HepG2 (cell line): ENCODE data around the gene SLC23A2. TPM values are rescaled to one million over a fixed set of nuclear protein-coding genes. Genes with fewer than 3 reads are reported as not detected.

Experiments
- ATAC-seq: fragments of 200-7000 bp; cut with Tn5 transposase; 3 replicates; pipeline ENCODE4 v1.9.1; 2020; ENCODE audit warnings: mild to moderate bottlenecking, moderate library complexity
- BruUV-seq: library from RNA; stranded (reverse); fragments of 400-500 nt; replicated peaks from 2 replicates; lab custom pipeline; 2021; lab: Mats Ljungman, UMichigan
- CTCF ChIA-PET: fragments of 300-600 bp; formaldehyde crosslinking; extraction: SDS; loops from one replicate; lab custom pipeline; 2021; ENCODE audit warnings: low total read pairs, inconsistent platforms, low intra/inter-chr PET ratio; lab: Yijun Ruan, JAX
- POLR2A ChIA-PET: fragments of 350-600 bp; sonication (Branson Sonifier 250); formaldehyde crosslinking; loops from one replicate; lab custom pipeline; 2020; ENCODE audit warnings: antibody characterized with exemption, inconsistent platforms; lab: Yijun Ruan, JAX
- DNase-seq: peaks from one replicate; pipeline ENCODE4 v3.0.0-alpha.2; 2015; ENCODE audit warnings: low spot score
- FAIRE-seq: peaks from 3 replicates; lab custom pipeline; 2011; peaks lifted over from hg19 to GRCh38; lab: Jason Lieb, UNC
- H2AFZ ChIP-seq: one replicate; pipeline ENCODE4 v1.6.1; 2011; ENCODE audit warnings: low read length, inconsistent platforms
- H3K27ac ChIP-seq: fragments of 300-600 bp; 3 replicates; pipeline ENCODE4 v1.8.0; 2011; ENCODE audit warnings: mixed run types, mild to moderate bottlenecking, mixed read lengths, low read length, inconsistent platforms; ENCODE audit not compliant: insufficient read depth; ENCODE audit errors: extremely low read length
- H3K27me3 ChIP-seq, 2 experiments: fragments of 200-600 bp in 1 of 2; 2 replicates in 1 of 2; 3 replicates in 1 of 2; pipeline versions ENCODE4 v1.6.0 to v1.8.0; 2011; ENCODE audit warnings: low read length in 2 of 2, mild to moderate bottlenecking in 2 of 2, moderate library complexity in 2 of 2, inconsistent platforms in 1 of 2; ENCODE audit not compliant: insufficient read depth in 2 of 2, control insufficient read depth in 1 of 2
- H3K36me3 ChIP-seq, 2 experiments: fragments of 200-600 bp in 1 of 2; replicated peaks in 1 of 2; 2 replicates in 1 of 2; 3 replicates in 1 of 2; pipeline versions ENCODE4 v1.5.1 to v1.8.0; 2011; ENCODE audit warnings: low read length in 2 of 2, inconsistent platforms in 1 of 2; ENCODE audit not compliant: insufficient read depth in 2 of 2, control insufficient read depth in 1 of 2
- H3K4me1 ChIP-seq: 2 replicates; pipeline ENCODE4 v1.5.1; 2012; ENCODE audit warnings: low read length, inconsistent platforms; ENCODE audit not compliant: insufficient read depth
- H3K4me2 ChIP-seq: 2 replicates; pipeline ENCODE4 v1.6.0; 2011; ENCODE audit warnings: low read depth, low read length, inconsistent platforms
- H3K4me3 ChIP-seq, 3 experiments: fragments of 200-600 bp in 1 of 3; sonication (generic), shearing (Covaris generic) in 1 of 3; replicated peaks in 1 of 3; 2 replicates each; pipeline ENCODE4 v1.5.1; 2011 to 2016; ENCODE audit warnings: low read length in 3 of 3, inconsistent platforms in 2 of 3, low read depth in 2 of 3, mild to moderate bottlenecking in 2 of 3, control low read depth in 1 of 3, mixed read lengths in 1 of 3; ENCODE audit not compliant: insufficient read depth in 1 of 3
- H3K79me2 ChIP-seq: one replicate; pipeline ENCODE4 v1.6.1; 2011; ENCODE audit warnings: low read length, inconsistent platforms; ENCODE audit not compliant: insufficient read depth
- H3K9ac ChIP-seq: 2 replicates; pipeline ENCODE4 v1.6.0; 2011; ENCODE audit warnings: mild to moderate bottlenecking, low read depth, low read length, inconsistent platforms; ENCODE audit not compliant: insufficient read depth
- H3K9me3 ChIP-seq: 2 replicates; pipeline ENCODE4 v1.5.1; 2012; ENCODE audit warnings: mild to moderate bottlenecking, low read length
- H4K20me1 ChIP-seq: 2 replicates; pipeline ENCODE4 v1.6.0; 2011; ENCODE audit warnings: inconsistent platforms, mild to moderate bottlenecking, low read length, moderate library complexity; ENCODE audit not compliant: insufficient read depth
- DPF2 ChIP-seq: sonication (generic); formaldehyde crosslinking; IDR thresholded peaks from 2 replicates; pipeline ENCODE4 v1.4.0; 2020; ENCODE audit warnings: mild to moderate bottlenecking, low read depth, missing genetic modification reagents, borderline replicate concordance
- JUN ChIP-seq: sonication (generic); formaldehyde crosslinking; IDR thresholded peaks from 2 replicates; pipeline ENCODE4 v1.4.0; 2020; ENCODE audit warnings: mild to moderate bottlenecking, missing genetic modification reagents
- KDM5A ChIP-seq: fragments of 200-600 bp; sonication (generic); IDR thresholded peaks from 2 replicates; pipeline ENCODE4 v1.7.0; 2018; ENCODE audit warnings: antibody characterized with exemption, mild to moderate bottlenecking, low read length, borderline replicate concordance
- MYPOP ChIP-seq: sonication (generic); formaldehyde crosslinking; IDR thresholded peaks from 2 replicates; pipeline ENCODE4 v1.8.1; 2023; ENCODE audit warnings: mild to moderate bottlenecking, moderate library complexity, missing genetic modification reagents
- PATZ1 ChIP-seq: sonication (generic); formaldehyde crosslinking; IDR thresholded peaks from 2 replicates; pipeline ENCODE4 v1.4.0; 2020; ENCODE audit warnings: missing genetic modification reagents
- RARA ChIP-seq: IDR thresholded peaks from 2 replicates; pipeline ENCODE4 v1.6.1; 2016; ENCODE audit warnings: missing genetic modification reagents, missing compliant biosample characterization
- SNRNP70 ChIP-seq: fragments of 200-400 bp; formaldehyde crosslinking; IDR thresholded peaks from 2 replicates; pipeline ENCODE4 v1.6.1; 2017; ENCODE audit warnings: mild to moderate bottlenecking, low read depth, low read length, moderate library complexity
- ZKSCAN1 ChIP-seq: fragments of 150-350 bp; IDR thresholded peaks from 2 replicates; pipeline ENCODE4 v1.6.1; 2014; ENCODE audit warnings: low read length
- ZNF800 ChIP-seq: sonication (generic); formaldehyde crosslinking; IDR thresholded peaks from 2 replicates; pipeline ENCODE4 v1.4.0; 2020; ENCODE audit warnings: missing genetic modification reagents
- WGBS: methylation state at CpG from one replicate; pipeline ENCODE4 v1.1.6; 2017; ENCODE audit warnings: low lambda C conversion rate; 5-methylcytosine and 5-hydroxymethylcytosine counted together
- in situ Hi-C: cut with HindIII; loops from 2 replicates; pipeline ENCODE4 v1.10.0; 2017; ENCODE audit warnings: low pct_unique_long_range_greater_than_20kb; ENCODE audit not compliant: extremely low pct_ligation_motif_present
- intact Hi-C: fragments of 100-400 bp; cut with micrococcal nuclease; formaldehyde crosslinking; loops from one replicate; pipeline ENCODE4 v1.10.0; 2022; ENCODE audit not compliant: unreplicated experiment
- polyA plus RNA-seq, 8 experiments: library from polyadenylated mRNA; depleted of rRNA in 3 of 8; stranded (reverse) in 7 of 8; unstranded in 1 of 8; fragments of >200 nt; fragmentation: Illumina TruSeq in 4 of 8; extraction: Trizol in 4 of 8; gene quantifications; 2 replicates each; pipeline versions ENCODE4 v1.2.1 to v1.2.3, GENCODE V29; 2011 to 2016; ENCODE audit warnings: low read depth in 4 of 8, missing spikeins in 1 of 8, mixed read lengths in 1 of 8; ENCODE audit not compliant: insufficient read depth in 1 of 8
- total RNA-seq, 5 experiments: library from RNA; depleted of rRNA; stranded (reverse); fragments of >200 nt; fragmentation: Illumina TruSeq; extraction: Trizol; gene quantifications; 2 replicates each; pipeline ENCODE4 v1.2.3, GENCODE V29; 2016; ENCODE audit warnings: low read depth in 1 of 5

Gene SLC23A2
- total and polyA plus RNA-seq, 2 of the 13 experiments (the other 11 are each of a cell fraction or from before 2014, with no cell fraction given), result 42.2 to 51.2 TPM

- Histone ChIP-seq H3K9me3 (no peaks in the 10 kb centered on the region), H3K4me2 (peak overlapping the region; percentile 25), H2AFZ (no peak overlapping the region), H3K4me1 (peaks cover 48% of the 10 kb centered on the region), H4K20me1 (no peaks in the 10 kb centered on the region), H3K27ac (no peak overlapping the region), H3K79me2 (no peaks in the 10 kb centered on the region), H3K9ac (no peak overlapping the region), H3K4me3 (no peak overlapping the region)
- in situ Hi-C loops, result no loop called here
- ChIA-PET CTCF (no interaction called here), POLR2A (no interaction called here)
- BruUV-seq, result no TSS peak
- ATAC-seq (peak; percentile 23), FAIRE-seq (no peak)
- TF ChIP-seq ZNF800 (CRISPR knock-in tag), result 0 out of 2 replicates have a peak, but pooled peaks have one; percentile 32
- TF ChIP-seq PATZ1 (CRISPR knock-in tag), result no peak
- TF ChIP-seq, all 625 proteins: peak for 1
- 48% methylated on average over 10 of the region's 10 CpGs for WGBS
- Histone ChIP-seq H3K27me3 (no peaks in the 10 kb centered on the region; a peak in 2 of 5 replicates), H3K36me3 (no peaks in the 10 kb centered on the region)
- intact Hi-C loops, result no loop called here
- no peak for DNase-seq
These were observed 42.8 kb upstream of the SLC23A2 start for GRCh38 chr20:5044075-5044620.

- BruUV-seq, result no TSS peak
These were observed 40.1 kb upstream of the SLC23A2 start for GRCh38 chr20:5041433-5041832.

More at GRCh38 chr20:5041433-5041832, 40.1 kb upstream of the SLC23A2 start:
- Histone ChIP-seq H3K27ac (no peak overlapping the region), H4K20me1 (no peaks in the 10 kb centered on the region), H3K36me3 (no peaks in the 10 kb centered on the region), H2AFZ (no peak overlapping the region), H3K9me3 (no peaks in the 10 kb centered on the region), H3K4me2 (peak overlapping the region; percentile 38), H3K79me2 (no peaks in the 10 kb centered on the region), H3K9ac (no peak overlapping the region), H3K4me1 (peaks cover 50% of the 10 kb centered on the region), H3K4me3 (peak overlapping the region in 2 of 3 experiments; percentile 27 to 32; a peak in 3 of 6 replicates), H3K27me3 (no peaks in the 10 kb centered on the region; a peak in 2 of 5 replicates)
- WGBS, result 21% methylated on average over 3 of the region's 3 CpGs
- ChIA-PET POLR2A (interaction anchor here (1.0 kb wide), 2 partner anchors 9 to 14 kb away, joined by 3 read pairs; no protein-coding TSS in a partner anchor), CTCF (no interaction called here)
- TF ChIP-seq MYPOP (CRISPR knock-in tag) (no peak), RARA (no peak), KDM5A (no peak), JUN (no peak), DPF2 (CRISPR knock-in tag) (no peak), SNRNP70 (no peak), ZKSCAN1 (no peak)
- in situ Hi-C loops, result no loop called here
- no peak for FAIRE-seq
- intact Hi-C loops, result no loop called here
- DNase-seq, result no peak
- ATAC-seq, result peak; percentile 42
